Glutamatergic neuron (in vitro differentiated cells): ENCODE measurements around the gene PRXL2A. TPM values are rescaled to one million over a fixed set of nuclear protein-coding genes. Genes with fewer than 3 reads are reported as not detected.
"Not testable (repeated sequence)": the region's sequence is repeated elsewhere in the genome, so short reads cannot be mapped to it uniquely, and the experiment has no call there.

Experiments used
- DNase-seq: peaks from one replicate; pipeline ENCODE4 v3.0.0; 2022
- H3K27ac Mint-ChIP-seq: one replicate; pipeline ENCODE4 v1.8.0; 2020; ENCODE audit warnings: mild to moderate bottlenecking, mixed read lengths, inconsistent platforms; ENCODE audit not compliant: unreplicated experiment
- H3K27me3 Mint-ChIP-seq: one replicate; pipeline ENCODE4 v1.8.0; 2020; ENCODE audit warnings: mild to moderate bottlenecking, moderate library complexity, mixed read lengths, inconsistent platforms; ENCODE audit not compliant: unreplicated experiment
- H3K36me3 Mint-ChIP-seq: one replicate; pipeline ENCODE4 v1.8.0; 2020; ENCODE audit warnings: mild to moderate bottlenecking, mixed read lengths, inconsistent platforms; ENCODE audit not compliant: unreplicated experiment
- H3K4me1 Mint-ChIP-seq: one replicate; pipeline ENCODE4 v1.8.0; 2020; ENCODE audit warnings: mild to moderate bottlenecking, low read depth, mixed read lengths, inconsistent platforms; ENCODE audit not compliant: unreplicated experiment
- H3K4me3 Mint-ChIP-seq: one replicate; pipeline ENCODE4 v1.8.0; 2020; ENCODE audit warnings: mild to moderate bottlenecking, mixed read lengths, inconsistent platforms; ENCODE audit not compliant: unreplicated experiment
- H3K9me3 Mint-ChIP-seq: one replicate; pipeline ENCODE4 v1.8.0; 2020; ENCODE audit warnings: mild to moderate bottlenecking, moderate library complexity, mixed read lengths, inconsistent platforms; ENCODE audit not compliant: unreplicated experiment
- long read RNA-seq: library from polyadenylated mRNA; unstranded; transcript quantifications from one replicate; pipeline ENCODE4 v2.0.0, GENCODE V29; 2020; ENCODE audit not compliant: unreplicated experiment
- total RNA-seq: library from RNA; stranded (reverse); fragmentation: NEBNext Ultra II Directional; extraction: Animal tissue kit (Norgen Biotek cat#: 25700); gene quantifications from one replicate; pipeline ENCODE4 v1.2.1, GENCODE V29; 2021; ENCODE audit not compliant: unreplicated experiment
- TF ChIP-seq, protein P1 (sequence below): fragments of 200-600 bp; sonication (generic); IDR thresholded peaks from one replicate; pipeline ENCODE4 v1.5.0; 2021; ENCODE audit not compliant: partially characterized antibody, unreplicated experiment

The PRXL2A gene, protein sequence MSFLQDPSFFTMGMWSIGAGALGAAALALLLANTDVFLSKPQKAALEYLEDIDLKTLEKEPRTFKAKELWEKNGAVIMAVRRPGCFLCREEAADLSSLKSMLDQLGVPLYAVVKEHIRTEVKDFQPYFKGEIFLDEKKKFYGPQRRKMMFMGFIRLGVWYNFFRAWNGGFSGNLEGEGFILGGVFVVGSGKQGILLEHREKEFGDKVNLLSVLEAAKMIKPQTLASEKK
- 164 TPM for total RNA-seq
- long read RNA-seq, full-length matches to known transcripts = 119 of 135 reads
- long read RNA-seq, partial matches to known transcripts = 3 of 135 reads
- long read RNA-seq, other reads (novel, unspliced or antisense) = 13 of 135 reads

DNA sequence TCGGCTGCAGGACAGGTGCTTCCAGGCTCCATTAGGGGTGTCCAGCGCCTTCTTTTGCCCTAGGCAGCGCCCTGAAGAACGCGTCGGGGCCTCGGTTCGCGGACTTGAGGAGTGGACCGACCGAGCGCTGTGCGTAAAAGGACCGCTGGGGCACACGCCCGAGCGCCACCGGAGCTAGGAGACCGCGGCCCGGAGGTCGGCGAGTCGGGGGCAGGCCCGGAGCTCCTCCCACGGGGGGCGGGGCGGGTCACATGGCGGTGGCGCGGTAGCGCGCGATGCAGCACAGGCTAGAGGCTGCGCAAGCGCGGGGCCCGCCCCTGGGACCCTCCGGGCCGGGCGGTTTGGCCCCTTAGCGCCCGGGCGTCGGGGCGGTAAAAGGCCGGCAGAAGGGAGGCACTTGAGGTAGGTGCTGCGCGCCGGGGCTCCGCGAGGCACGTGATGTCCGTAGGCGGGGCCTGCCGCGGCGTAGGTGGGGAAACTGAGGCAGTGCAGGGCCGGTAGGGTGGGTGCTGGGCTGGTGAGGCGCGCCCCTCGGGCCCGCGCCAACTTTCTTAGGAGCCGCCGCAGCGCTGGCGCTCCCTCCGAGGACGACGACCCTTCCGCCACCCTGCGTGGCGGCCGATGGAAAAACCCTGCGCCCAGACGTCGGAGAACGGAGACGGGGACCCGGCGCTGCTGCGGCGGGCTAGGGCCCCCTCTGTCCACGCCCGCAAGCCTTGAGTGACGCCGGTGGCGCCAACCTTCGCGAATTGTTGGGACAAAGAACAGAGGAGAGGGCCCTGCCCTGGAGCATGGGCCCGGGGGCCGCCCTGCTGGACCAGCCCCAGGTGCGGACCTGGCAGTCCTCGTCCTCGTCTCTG, at the start of gene PRXL2A:
TSS of gene PRXL2A (plus strand) at position 310 of the 860 bp plus-strand sequence. CDS start 11,917 bp downstream, outside the sequence.
- Mint-ChIP-seq H3K27ac (peak within 1 kb of the TSS; percentile 87), H3K4me3 (peak within 1 kb of the TSS; percentile 92), H3K36me3 (no peaks in the 10 kb centered on the region), H3K4me1 (peaks cover 45% of the 10 kb centered on the region), H3K9me3 (peaks cover 8% of the 10 kb centered on the region), H3K27me3 (peaks cover 4% of the 10 kb centered on the region)
- peak; percentile 97 for DNase-seq
- TF ChIP-seq, protein P1, sequence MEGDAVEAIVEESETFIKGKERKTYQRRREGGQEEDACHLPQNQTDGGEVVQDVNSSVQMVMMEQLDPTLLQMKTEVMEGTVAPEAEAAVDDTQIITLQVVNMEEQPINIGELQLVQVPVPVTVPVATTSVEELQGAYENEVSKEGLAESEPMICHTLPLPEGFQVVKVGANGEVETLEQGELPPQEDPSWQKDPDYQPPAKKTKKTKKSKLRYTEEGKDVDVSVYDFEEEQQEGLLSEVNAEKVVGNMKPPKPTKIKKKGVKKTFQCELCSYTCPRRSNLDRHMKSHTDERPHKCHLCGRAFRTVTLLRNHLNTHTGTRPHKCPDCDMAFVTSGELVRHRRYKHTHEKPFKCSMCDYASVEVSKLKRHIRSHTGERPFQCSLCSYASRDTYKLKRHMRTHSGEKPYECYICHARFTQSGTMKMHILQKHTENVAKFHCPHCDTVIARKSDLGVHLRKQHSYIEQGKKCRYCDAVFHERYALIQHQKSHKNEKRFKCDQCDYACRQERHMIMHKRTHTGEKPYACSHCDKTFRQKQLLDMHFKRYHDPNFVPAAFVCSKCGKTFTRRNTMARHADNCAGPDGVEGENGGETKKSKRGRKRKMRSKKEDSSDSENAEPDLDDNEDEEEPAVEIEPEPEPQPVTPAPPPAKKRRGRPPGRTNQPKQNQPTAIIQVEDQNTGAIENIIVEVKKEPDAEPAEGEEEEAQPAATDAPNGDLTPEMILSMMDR = no peak

DNA sequence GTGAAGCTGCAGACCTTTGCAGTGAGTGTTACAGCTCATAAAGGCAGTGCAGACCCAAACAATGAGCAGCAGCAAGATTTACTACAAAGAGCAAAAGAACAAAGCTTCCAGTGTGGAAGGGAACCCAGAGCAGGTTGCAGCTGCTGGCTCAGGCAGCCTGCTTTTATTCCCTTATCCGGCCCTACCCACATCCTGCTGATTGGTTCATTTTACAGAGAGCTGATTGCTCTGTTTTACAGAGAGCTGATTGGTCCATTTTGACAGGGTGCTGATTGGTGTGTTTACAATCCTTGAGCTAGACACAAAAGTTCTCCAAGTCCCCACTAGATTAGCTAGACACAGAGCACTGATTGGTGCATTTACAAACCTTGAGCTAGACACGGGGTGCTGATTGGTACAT, 49.4 kb upstream of the PRXL2A start:
- not testable (repeated sequence) for DNase-seq, H3K36me3 Mint-ChIP-seq, H3K27me3 Mint-ChIP-seq, H3K27ac Mint-ChIP-seq, H3K4me3 Mint-ChIP-seq, H3K4me1 Mint-ChIP-seq, H3K9me3 Mint-ChIP-seq

DNA sequence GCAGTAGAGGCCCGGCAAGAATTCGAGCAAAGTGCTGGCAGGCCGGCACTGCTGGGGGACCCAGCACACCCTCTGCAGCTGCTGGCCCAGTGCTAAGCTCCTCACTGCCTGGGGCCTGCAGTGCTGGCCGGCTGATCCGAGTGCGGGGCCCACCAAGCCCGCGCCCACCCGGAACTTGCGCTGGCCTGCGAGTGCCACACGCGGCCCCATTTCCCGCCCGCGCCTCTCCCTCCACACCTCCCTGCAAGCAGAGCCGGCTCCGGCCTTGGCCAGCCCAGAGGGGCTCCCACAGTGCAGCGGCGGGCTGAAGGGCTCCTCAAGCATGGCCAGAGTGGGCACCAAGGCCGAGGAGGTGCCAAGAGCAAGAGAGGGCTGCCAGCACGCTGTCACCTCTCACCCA, 48.7 kb upstream of the PRXL2A start:
- H3K4me1 Mint-ChIP-seq = no peaks in the 10 kb centered on the region
- H3K27me3 Mint-ChIP-seq = peaks cover 6% of the 10 kb centered on the region
- peaks cover 6% of the 10 kb centered on the region for H3K36me3 Mint-ChIP-seq
- H3K9me3 Mint-ChIP-seq = peaks cover 2% of the 10 kb centered on the region
- TF ChIP-seq, protein P1 = no peak
- DNase-seq = no peak
- H3K27ac Mint-ChIP-seq = no peak overlapping the region
- no peak overlapping the region for H3K4me3 Mint-ChIP-seq

DNA sequence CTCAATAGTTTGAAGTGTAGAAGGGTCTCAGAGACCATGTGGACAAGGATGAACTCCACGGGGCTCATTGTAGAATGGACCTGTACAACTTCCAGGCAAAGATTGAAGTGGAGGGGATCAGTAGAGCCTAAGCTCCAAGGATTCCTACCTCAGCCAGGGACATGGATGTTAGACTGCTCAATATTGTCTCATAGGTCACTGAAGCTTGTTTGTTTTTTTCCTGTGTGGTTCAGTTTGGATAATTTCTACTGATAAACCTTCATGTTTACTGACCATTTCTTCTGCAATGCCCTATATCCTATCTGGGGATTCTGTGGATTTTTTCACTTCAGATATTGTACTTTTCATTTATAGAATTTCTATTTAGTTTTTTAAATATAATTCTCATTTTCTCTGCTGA, 42.8 kb upstream of the PRXL2A start:
- H3K9me3 Mint-ChIP-seq = peaks cover 2% of the 10 kb centered on the region
- no peaks in the 10 kb centered on the region for H3K4me1 Mint-ChIP-seq

DNA sequence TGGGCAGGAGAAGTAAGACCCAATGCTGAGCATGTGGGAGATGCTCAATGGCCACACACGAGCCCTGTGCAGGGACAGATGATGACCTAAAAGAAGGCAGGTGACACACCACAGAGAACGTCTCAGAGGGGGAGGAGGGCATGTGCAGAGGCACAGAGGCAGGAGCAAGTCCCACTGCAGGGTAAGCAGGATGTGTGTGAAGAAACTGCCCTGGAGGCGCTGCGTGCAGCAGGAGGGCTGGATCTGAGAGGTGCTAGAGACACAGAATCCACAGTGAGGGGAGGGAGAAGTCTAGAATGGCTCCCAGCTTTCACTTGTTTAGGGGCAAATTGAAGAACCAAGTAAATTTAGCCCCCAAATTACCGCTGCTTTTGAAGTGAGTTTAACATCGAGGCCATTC, 36.9 kb upstream of the PRXL2A start:
- H3K27me3 Mint-ChIP-seq = peaks cover 3% of the 10 kb centered on the region
- no peak for DNase-seq
- H3K27ac Mint-ChIP-seq = no peak overlapping the region
- H3K9me3 Mint-ChIP-seq = peaks cover 2% of the 10 kb centered on the region
- peaks cover 23% of the 10 kb centered on the region for H3K36me3 Mint-ChIP-seq
- TF ChIP-seq, protein P1 = no peak
- H3K4me1 Mint-ChIP-seq = no peaks in the 10 kb centered on the region
- no peak overlapping the region for H3K4me3 Mint-ChIP-seq

More for the DNA sequence above, 42.8 kb upstream of the PRXL2A start:
- H3K4me3 Mint-ChIP-seq = no peak overlapping the region
- TF ChIP-seq, protein P1 = no peak
- H3K27ac Mint-ChIP-seq = no peak overlapping the region
- H3K27me3 Mint-ChIP-seq = peaks cover 2% of the 10 kb centered on the region
- no peak for DNase-seq
- H3K36me3 Mint-ChIP-seq = peaks cover 23% of the 10 kb centered on the region
